GM12873 (cell line): ENCODE measurements around the gene TSPAN10.

Source experiments
- CTCF ChIP-seq: IDR thresholded peaks from 2 replicates; pipeline ENCODE4 v1.5.1; 2012; ENCODE audit warnings: low read depth, mild to moderate bottlenecking, moderate library complexity, low read length, control low read depth; ENCODE audit not compliant: insufficient read depth; ENCODE audit errors: missing control alignments

The TSPAN10 gene

DNA sequence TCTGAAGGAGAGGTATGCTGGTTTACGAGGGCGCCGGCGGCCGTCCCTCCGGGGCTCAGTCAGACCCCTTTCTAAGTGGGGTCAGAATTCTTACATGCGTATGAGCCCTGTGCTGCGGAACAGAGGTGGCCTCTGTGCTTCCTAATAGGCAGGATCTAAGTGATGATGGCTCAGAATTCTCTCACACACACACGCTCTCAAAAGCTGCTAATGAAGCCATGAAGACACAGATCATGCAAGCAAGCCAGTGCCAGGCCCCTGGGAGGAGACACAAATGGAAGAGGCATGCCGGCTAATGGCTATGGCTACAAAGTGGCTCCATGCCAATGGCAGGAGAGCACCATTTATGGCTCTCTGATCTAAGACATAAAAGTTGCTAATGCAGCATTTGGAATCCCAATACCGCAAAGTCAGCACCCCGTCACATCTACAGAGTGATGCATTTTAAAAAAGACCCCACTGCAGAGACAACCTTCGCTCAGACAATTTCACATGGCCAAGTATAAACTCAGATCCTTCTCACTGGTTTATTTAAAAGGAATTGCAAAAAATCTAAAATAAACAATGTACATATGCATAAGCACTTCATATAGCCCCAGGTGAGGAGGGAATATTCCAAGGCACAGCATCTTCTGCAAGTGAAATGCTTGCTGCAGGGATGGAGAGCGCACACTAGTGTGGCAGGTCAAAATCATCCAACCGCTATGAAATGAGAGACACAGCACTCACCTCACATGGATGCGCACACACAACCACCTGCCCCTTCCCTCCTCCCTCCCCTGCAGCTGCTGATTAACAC lies 24.6 kb upstream of the TSPAN10 start:
- no peak for TF ChIP-seq CTCF

DNA sequence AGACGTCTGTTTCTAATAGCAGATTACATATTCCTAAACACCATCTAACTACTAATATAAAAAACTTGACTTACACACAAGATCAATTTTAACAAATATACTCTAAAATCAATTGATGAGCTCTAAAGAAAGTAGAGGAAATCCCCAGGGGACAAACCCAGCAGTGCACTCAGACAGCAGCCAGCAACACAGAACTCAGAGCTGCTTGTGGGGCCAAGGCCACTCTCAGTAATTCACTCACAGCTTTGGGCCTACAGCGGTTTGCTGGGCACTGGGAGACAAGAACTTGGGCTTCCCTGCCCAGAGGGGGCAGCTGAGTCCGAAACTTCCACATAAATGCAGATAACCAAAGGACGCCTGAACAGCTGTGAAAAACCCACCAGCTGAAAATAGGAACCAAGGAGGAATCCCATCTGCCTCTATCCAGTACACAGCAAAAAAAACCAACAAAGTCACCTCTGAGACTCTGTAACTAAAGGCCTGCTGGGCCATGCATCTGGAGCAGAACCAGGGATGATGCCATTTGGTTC lies 21.5 kb upstream of the TSPAN10 start:
- no peak for TF ChIP-seq CTCF

DNA sequence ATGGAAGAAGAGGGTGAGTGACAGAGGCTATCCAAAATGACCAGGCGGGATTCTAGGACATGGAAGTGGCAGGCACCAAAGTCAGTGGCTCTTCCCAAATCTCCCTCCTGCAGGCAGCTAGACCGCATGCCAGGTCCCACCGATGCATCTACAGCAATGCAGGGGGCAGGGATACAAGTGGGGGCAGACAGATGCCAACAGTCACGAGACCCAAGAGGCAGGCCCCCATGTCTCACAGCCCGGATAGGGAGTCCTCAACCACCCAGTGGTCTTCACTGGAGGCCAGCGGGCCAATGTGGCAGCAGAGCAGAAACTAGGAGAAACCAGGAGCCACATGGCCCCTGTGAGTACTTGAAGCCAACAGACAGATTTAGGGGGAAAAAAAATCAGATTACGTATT lies 20.1 kb upstream of the TSPAN10 start:
- TF ChIP-seq CTCF, result no peak

DNA sequence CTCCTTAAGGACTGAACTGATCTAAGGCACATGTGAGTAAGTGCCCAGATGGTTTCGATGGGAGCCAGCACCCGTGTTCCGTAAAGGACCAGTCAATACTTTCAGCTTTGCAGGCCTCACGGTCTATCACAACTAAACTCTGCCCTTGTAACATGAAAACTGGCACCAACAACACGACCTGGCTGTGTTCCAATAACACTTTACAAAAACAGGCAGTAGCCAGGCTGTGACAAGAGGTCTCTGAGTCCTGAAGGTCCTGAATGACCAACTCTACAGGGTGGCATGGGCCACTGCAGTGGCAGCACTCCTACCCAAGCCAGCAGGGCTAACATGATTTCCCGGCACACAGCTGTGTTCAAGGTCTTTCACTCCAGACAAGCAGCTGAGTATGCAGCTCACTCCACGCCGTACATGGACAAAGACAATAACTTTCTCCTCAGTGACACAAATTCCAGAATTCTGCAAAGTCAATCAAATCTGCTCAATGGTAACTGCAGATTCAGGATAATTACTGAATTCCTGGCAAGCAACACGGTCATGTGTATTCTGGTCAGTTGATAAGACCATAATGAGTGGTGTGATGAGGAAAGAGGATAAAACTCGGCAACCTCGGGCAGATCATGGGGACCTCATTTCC lies 15.4 kb upstream of the TSPAN10 start:
- TF ChIP-seq CTCF, result no peak

DNA sequence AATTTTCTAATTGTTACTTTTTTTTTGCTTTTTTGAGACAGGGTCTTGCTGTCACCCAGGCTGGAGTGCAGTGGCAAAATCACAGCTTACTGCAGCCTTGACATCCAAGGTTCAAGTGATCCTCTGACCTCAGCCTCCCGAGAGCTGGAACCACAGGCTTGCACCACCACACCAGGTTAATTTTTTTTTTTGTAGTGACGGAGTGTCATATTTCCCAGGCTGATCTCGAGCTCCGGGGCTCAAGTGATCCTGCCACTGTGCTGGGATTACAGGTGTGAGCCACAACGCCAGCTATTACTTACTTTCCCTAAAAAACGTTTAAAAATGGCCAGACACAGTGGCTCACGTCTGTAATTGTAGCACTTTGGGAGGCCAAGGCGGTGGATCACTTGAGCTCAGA lies 6.7 kb upstream of the TSPAN10 start:
- TF ChIP-seq CTCF, result no peak

GRCh38 chr17:81631482-81631881 lies 5.5 kb upstream of the TSPAN10 start:
- no peak for TF ChIP-seq CTCF

GRCh38 chr17:81635431-81635830 lies 1.6 kb upstream of the TSPAN10 start:
- TF ChIP-seq CTCF, result no peak
